Fibroblast of skin of left quadriceps (primary cell): ENCODE results near the gene PLPPR2.
"Not testable (repeated sequence)": the region's sequence is repeated elsewhere in the genome, so short reads cannot be mapped to it uniquely, and the experiment has no call there.

ENCODE experiments used
- DNase-seq, 2 experiments: peaks; one replicate each; pipeline ENCODE4 v3.0.0-alpha.2; 2013; ENCODE audit warnings: low read depth in 2 of 2

Gene PLPPR2

DNA sequence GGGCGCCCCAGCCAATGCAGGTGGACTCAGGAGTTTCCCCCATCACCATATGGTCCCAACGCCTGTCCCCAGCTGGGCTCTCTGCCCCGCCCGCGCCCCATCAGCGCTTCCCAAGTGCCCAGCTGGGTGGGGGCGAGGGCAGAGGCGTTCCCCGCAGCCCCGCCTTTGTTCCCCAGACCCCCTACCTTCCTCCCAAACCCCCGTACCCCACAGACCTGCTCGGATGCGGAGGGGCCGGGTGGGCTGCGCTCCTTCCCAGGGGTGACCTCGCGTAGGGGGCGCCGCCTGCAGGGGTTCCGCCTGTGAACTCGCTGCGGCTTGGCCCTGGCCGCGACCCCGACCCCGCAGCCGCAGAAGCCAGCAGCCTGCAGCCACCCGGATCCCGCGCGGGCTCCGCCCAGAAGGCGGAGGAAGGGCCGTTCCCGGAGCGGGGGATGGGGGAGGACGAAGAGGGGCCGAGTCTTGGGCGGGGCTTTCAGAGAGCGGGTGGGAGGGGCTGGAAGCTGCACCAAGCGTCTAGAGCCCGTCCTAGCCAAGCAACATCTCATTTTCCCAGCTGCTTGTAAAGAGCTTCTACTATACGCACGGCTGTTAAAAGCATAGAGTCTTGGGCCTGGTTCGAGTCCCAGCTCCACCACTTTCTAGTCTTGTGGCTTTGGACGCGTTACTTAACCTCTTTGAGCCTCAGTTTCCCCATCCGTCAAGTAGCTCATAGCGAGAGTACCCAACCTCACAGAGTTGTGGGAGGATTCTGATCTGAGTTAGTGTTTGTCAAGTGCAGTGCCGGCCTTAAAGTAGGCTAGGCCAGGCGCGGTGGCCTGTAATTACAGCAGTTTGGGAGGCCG, 15.8 kb upstream of the PLPPR2 start, which contains the start of gene RAB3D:
Gene RAB3D, minus strand, starts transcription at position 404 of the 845 bp plus-strand sequence. CDS start 2,258 bp downstream, outside the sequence.
- DNase-seq: peak; percentile 60 to 64

- not testable (repeated sequence) for DNase-seq
Observed at GRCh38 chr19:11340099-11340467, 15.1 kb upstream of the PLPPR2 start.

DNA sequence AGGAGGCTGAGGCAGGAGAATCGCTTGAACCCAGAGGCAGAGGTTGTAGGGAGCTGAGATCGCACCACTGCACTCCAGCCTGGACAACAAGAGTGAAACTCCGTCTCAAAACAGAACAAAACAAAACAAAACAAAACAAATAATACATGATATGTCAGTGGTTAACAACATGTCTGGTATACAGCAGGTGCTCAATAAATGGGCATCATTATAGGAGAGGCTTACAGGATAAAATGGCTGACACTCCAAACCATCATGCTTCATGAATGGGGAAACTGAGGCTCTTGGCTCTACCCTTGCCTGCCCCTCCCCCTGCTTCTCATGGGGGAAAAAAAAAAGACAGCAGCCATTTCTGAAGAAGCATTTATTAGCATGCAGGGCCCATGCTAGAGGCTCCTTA, 12.8 kb upstream of the PLPPR2 start:
- DNase-seq: no peak

DNA sequence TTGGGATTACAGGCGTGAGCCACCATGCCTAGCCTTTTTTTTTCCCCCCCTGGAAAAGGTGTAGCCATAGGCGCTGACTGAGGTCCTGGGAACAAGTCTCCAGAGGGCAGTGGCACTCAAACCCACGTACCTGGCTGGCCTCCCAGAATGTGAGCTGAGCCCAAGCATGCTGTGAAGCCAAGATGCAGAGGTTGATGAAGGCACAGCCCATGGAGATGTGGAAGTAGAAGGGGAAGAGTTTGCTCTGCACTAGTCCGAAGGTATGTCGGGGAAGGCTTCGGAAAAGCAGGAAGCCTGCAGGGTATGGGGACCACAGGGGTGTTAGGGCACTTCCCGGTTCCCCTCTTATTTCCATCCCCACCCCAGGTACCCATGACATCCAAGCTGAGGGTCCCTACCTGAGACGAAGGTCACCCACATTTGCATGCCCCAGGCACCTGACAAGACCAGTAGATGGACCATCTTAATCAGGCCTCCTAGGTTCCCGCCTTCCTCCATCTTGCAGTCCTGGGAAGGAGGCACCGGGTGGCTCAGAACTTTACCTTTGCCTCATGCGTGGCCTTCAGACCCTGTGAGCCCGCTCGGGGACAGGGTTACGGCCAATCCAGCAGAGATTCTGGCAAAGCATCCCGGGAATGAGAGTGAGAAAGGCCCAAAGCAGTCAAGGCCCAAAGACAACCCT, 10.0 kb upstream of the PLPPR2 start:
- no peak for DNase-seq

DNA sequence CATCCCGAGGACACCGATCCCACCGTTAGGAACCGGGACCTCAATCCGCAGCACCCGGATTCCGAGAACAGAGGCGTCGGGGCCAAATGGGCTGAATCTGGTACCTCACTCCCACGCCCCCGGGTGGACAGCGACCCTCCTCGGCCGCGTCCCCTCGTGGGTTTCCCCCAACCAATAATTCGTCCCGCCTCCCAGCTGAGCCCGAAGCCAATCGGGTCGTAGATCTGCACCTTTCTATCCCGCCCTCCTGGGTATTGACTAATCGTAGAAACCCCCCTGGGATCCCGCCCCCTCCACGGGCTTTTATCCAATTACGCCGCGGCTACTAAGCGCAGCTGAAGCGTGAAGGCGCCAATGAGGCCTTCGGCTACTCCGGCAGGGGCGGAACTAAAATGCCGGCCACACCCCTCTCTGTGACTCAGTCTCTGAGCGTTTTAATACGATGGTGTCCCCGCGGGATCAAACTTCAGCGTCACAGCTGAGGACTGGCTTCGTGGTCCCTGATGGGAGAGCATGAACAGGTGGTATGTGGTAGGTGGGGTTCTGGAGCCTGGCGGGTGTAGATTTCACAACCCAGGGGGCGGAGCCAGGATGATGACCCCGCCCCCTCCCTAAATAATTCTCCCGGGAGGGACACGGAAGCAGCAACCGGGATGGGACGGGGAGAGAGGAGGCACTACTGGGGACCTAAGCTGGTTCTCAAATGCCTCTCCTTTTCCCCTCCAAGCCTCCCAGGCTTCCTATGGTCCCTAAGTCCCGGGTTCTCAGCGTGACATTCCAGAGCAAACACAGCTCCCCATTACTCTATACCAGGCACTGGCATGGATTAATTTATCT, 8.9 kb upstream of the PLPPR2 start, which contains the start of the genes CCDC159 and TMEM205:
Gene CCDC159, plus strand, starts transcription at position 416 of the 837 bp plus-strand sequence. Its CDS starts 88 bp downstream, at position 504.
Gene TMEM205, minus strand, starts transcription at position 165 of the 837 bp plus-strand sequence. CDS start 649 bp downstream, outside the sequence.
- DNase-seq: peak; percentile 99

DNA sequence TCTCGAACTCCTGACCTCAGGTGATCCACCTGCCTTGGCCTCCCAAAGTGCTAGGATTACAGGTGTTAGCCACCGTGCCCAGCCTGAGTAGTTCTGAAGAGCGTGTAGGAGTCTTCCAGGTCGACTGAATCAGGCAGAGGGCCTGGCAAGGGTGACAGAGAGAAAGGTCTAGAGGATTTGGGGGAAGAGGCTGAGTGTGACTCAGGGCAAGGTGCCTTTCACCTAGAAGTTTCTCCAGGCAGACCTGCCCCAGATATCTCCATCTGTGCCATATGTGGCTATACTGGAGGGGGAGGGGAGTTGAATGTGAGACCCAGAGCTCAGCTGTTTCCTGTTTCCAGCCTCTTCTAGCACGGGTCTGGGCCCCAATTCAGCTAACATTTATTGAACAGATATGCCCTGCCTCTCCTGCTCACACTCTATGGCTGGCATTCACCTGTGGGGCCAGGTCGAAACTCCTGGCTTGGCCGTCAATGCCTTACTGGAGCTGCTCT, 7.6 kb upstream of the PLPPR2 start:
- no peak for DNase-seq

DNA sequence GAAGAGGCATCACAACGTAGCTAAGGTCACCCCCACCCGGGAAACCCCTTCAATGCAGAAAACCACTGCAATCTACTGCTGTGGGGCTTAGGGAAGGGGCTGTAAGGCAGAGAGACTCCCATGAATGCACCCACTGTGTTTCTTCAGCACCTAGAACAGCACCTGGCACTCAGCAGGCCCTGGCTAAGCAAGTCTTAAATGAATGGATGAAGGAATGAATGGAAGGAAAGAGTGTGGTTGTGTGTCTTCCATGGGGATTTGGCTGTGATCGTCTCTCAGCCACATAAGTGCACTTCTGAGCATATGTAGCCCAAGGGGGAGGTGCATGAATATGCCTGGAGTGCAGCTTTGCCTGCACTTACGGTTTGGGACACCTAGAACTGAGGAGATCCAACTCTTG, 6.1 kb upstream of the PLPPR2 start:
- no peak for DNase-seq

GRCh38 chr19:11354102-11354501, 1.1 kb upstream of the PLPPR2 start:
- DNase-seq: not testable (repeated sequence)

GRCh38 chr19:11356074-11356397, 804 bp downstream of the PLPPR2 start:
- no peak for DNase-seq

DNA sequence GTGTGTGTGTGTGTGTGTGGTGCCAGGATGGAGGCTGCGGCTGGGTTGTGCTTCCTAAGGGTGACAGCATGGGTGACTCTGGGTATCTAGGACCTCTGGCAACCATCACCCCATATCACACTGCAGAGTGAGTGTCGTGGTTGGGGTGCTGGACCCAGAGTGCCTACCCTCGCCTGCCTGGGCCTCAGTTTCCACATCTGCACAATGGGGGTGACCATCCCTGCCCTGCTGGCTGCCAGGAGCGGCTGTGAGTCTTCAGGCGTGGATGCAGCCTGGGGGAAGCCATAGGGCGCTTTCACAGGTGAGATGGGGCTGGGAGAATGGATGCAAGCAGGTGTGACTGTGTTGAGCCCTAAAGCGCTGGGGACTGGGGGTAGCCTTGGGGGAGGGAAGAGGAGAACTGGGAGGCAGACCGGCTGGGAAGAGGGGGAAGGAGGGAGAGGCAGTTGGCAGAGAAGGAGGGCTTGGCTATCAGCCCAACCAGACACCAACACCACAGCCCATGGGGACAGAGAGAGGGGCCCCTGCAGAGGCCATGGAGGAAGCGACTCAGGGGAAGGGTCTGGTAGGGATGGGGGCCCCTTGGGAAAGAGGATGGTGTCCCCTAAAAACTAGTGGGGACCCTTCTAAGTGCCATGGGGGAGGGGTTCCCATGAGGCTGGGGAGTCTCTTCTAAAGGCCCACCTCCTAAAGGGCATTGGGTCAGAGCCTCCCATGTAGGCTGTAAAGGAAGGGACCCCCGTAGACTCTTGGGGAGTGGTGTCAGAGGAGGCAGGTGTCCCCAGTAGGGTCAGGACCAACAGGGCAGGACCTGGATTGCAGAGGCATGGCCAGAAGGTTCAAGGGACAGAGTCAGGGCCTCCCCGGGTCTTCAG, 1.7 kb downstream of the PLPPR2 start:
- DNase-seq: no peak

GRCh38 chr19:11359421-11359820, 4.2 kb downstream of the PLPPR2 start:
- DNase-seq: no peak

GRCh38 chr19:11361037-11361770, 6.0 kb downstream of the PLPPR2 start:
- no peak for DNase-seq

DNA sequence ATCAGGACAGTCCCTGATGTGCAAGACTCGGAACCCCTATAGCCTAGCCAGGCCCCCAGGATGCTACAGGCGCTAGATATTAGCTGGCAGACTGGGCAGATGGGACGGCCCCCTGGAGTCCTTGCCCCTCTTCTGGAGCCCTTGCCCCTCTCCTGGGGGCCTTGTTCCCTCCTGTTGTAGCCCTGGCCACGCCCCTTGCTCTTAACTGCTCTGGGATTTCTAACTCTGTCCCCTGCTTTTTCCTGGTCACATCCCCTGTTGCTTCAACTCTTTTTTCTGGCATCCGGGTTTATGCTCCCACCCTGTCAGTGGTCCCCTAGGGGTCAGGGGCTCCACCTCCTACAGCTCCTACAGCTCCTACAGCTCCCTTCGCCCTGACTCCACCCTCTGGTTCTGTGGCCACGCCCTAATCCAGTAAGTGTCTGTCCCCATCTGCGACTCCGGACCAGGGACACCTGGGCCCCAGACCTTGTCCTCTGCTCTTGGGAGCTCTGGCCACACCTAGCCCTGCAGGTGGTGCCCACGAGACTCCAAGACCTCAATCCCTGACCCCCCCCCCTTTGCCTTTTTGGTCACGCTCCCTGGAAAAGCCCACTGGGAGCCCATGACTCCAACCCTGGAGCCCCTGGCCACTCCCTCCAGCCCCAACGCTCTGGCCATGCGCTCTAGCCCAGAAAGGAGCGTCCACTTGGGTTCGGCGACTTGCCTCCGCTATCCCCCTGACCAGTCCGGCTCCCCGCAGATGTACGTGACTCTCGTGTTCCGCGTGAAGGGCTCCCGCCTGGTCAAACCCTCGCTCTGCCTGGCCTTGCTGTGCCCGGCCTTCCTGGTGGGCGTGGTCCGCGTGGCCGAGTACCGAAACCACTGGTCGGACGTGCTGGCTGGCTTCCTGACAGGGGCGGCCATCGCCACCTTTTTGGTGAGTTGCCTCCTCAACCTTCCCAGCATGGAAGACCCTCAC, 6.8 kb downstream of the PLPPR2 start:
- DNase-seq: no peak

- DNase-seq: no peak
Observed at GRCh38 chr19:11363881-11364280, 8.6 kb downstream of the PLPPR2 start.

GRCh38 chr19:11364296-11364904, 9.2 kb downstream of the PLPPR2 start:
- no peak for DNase-seq

- no peak for DNase-seq
Observed at GRCh38 chr19:11364935-11365334, 9.7 kb downstream of the PLPPR2 start.

- DNase-seq: no peak
Observed at GRCh38 chr19:11365557-11366117, 10.4 kb downstream of the PLPPR2 start.

- DNase-seq: no peak
Observed at GRCh38 chr19:11367528-11367927, 12.3 kb downstream of the PLPPR2 start.
